ENCODE data around the gene RAB14.

The RAB14 gene

GRCh38 chr9:121153642-121154041 lies 48.0 kb downstream of the RAB14 start:
- TF ChIP-seq CTCF (IDR thresholded peaks at IDR 0.05; ENCODE audit: low read depth, low read length), result no peak
- DNase-seq (ENCODE audit: low read depth in 2 of 2), result no peak
- no peak overlapping the region for H3K4me3 ChIP-seq (replicated peaks in 1 of 2; ENCODE audit: low read depth in 2 of 2, low read length in 2 of 2)

GRCh38 chr9:121150188-121150587 lies 51.5 kb downstream of the RAB14 start:
- no peak overlapping the region for H3K4me3 ChIP-seq (replicated peaks in 1 of 2; ENCODE audit: low read depth in 2 of 2, low read length in 2 of 2)
- no peak for DNase-seq (ENCODE audit: low read depth in 2 of 2)
- TF ChIP-seq CTCF (IDR thresholded peaks at IDR 0.05; ENCODE audit: low read depth, low read length), result no peak

- no peak overlapping the region for H3K4me3 ChIP-seq (replicated peaks in 1 of 2; ENCODE audit: low read depth in 2 of 2, low read length in 2 of 2)
- TF ChIP-seq CTCF (IDR thresholded peaks at IDR 0.05; ENCODE audit: low read depth, low read length), result no peak
These were observed 57.2 kb downstream of the RAB14 start for GRCh38 chr9:121144482-121144881.

GRCh38 chr9:121143771-121144170 lies 57.9 kb downstream of the RAB14 start:
- DNase-seq (ENCODE audit: low read depth in 2 of 2), result no peak
- TF ChIP-seq CTCF (IDR thresholded peaks at IDR 0.05; ENCODE audit: low read depth, low read length), result no peak
- H3K4me3 ChIP-seq (replicated peaks in 1 of 2; ENCODE audit: low read depth in 2 of 2, low read length in 2 of 2), result no peak overlapping the region

More at GRCh38 chr9:121144482-121144881, 57.2 kb downstream of the RAB14 start:
- DNase-seq (ENCODE audit: low read depth in 2 of 2), result no peak

GRCh38 chr9:121141706-121142105 lies 60.0 kb downstream of the RAB14 start:
- DNase-seq (ENCODE audit: low read depth in 2 of 2), result no peak
- no peak overlapping the region for H3K4me3 ChIP-seq (replicated peaks in 1 of 2; ENCODE audit: low read depth in 2 of 2, low read length in 2 of 2)
- TF ChIP-seq CTCF (IDR thresholded peaks at IDR 0.05; ENCODE audit: low read depth, low read length), result no peak

- no peak for DNase-seq (ENCODE audit: low read depth in 2 of 2)
- no peak for TF ChIP-seq CTCF (IDR thresholded peaks at IDR 0.05; ENCODE audit: low read depth, low read length)
- no peak overlapping the region for H3K4me3 ChIP-seq (replicated peaks in 1 of 2; ENCODE audit: low read depth in 2 of 2, low read length in 2 of 2)
These were observed 60.4 kb downstream of the RAB14 start for GRCh38 chr9:121141306-121141705.

- no peak for DNase-seq (ENCODE audit: low read depth in 2 of 2)
- no peak overlapping the region for H3K4me3 ChIP-seq (replicated peaks in 1 of 2; ENCODE audit: low read depth in 2 of 2, low read length in 2 of 2)
- no peak for TF ChIP-seq CTCF (IDR thresholded peaks at IDR 0.05; ENCODE audit: low read depth, low read length)
These were observed 61.5 kb downstream of the RAB14 start for GRCh38 chr9:121140162-121140561.

Measured in cardiac fibroblast (primary cell).